ENCODE results near the gene EFCAB9.

DNA sequence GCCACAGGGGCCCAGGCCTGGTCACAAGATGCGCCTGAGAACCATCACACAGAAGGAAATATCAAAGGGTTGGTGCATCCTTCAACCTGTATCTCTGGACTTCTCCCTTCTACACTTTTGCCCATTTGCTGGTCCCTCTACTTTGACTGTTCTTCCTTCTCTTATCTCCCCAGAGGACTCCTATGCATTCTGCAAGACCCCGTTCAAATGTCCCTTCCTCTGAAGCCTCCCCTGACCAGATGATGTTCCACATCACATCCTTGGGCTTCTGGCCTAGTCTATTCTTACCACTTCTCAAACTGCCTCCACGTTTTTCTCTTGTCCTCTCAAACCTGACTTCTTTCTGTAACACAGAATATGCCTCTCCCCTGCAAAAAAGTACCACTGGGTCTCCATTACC is 40.3 kb upstream of the EFCAB9 start:
- TF ChIP-seq, protein P1, sequence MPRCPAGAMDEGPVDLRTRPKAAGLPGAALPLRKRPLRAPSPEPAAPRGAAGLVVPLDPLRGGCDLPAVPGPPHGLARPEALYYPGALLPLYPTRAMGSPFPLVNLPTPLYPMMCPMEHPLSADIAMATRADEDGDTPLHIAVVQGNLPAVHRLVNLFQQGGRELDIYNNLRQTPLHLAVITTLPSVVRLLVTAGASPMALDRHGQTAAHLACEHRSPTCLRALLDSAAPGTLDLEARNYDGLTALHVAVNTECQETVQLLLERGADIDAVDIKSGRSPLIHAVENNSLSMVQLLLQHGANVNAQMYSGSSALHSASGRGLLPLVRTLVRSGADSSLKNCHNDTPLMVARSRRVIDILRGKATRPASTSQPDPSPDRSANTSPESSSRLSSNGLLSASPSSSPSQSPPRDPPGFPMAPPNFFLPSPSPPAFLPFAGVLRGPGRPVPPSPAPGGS (IDR thresholded peaks at IDR 0.05), result no peak
- no peak for TF ChIP-seq MYC (IDR thresholded peaks at IDR 0.05; ENCODE audit: borderline replicate concordance, low read length)
- no peak for TF ChIP-seq CTCF (IDR thresholded peaks at IDR 0.05)
- TF ChIP-seq POLR2A (IDR thresholded peaks at IDR 0.05; ENCODE audit: low read length), result no peak
- no peak for TF ChIP-seq EHMT2 (IDR thresholded peaks at IDR 0.05; ENCODE audit: low read depth)
- TF ChIP-seq EP300 (IDR thresholded peaks at IDR 0.05), result no peak
